ENCODE results near the gene EIF3L. TPM values are rescaled to one million over a fixed set of nuclear protein-coding genes. Genes with fewer than 3 reads are reported as not detected.

EIF3L gene
- total RNA-seq, 1 experiment from 2014 or later, result 505 TPM

DNA sequence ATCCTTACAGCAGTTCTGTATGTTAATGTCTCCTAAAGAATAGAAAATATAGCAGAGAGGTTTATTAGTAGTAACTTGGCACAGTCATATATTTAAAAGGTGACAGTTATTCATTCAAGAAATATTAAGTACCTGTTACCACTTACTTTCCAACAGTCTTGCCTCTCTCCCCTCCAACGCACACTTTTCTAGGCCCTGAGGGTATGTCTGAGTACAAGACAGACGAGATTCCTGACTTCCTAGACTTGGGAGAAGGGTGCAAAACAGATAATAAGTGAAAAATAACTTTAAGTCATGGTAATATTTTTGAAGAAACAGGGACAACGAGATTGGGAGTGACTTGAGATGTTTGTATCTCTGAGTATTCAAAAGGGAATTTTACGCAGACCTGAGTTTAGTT, 1.6 kb downstream of the EIF3L start:
- H3K27me3 Mint-ChIP-seq (ENCODE audit: insufficient read depth, unreplicated experiment), result no peaks in the 10 kb centered on the region
- ChIA-PET CTCF (interaction anchor here (0.5 to 7.6 kb wide), 3 partner anchors 12 to 157 kb away, joined by 3 to 78 read pairs (median 3); no protein-coding TSS in a partner anchor), POLR2A (interaction anchor here (1.2 to 1.5 kb wide), 3 partner anchors 8 to 102 kb away, joined by 3 to 4 read pairs (median 3); partner anchors contain the start of genes C22orf23 and POLR2F)
- TF ChIP-seq CTCF (IDR thresholded peaks at IDR 0.05; ENCODE audit: unreplicated experiment), result no peak
- no peaks in the 10 kb centered on the region for H3K9me3 Mint-ChIP-seq (ENCODE audit: unreplicated experiment)
- no peak overlapping the region for H3K27ac Mint-ChIP-seq (ENCODE audit: low read depth, unreplicated experiment)
- intact Hi-C loops (cut with micrococcal nuclease), result no loop called here
- peaks cover 80% of the 10 kb centered on the region for H3K36me3 Mint-ChIP-seq (ENCODE audit: insufficient read depth, unreplicated experiment)
- H3K4me1 Mint-ChIP-seq (ENCODE audit: insufficient read depth, unreplicated experiment), result peaks cover 24% of the 10 kb centered on the region
- no TSS peak for BruUV-seq (replicated peaks)
- peak overlapping the region; percentile 96 for H3K4me3 Mint-ChIP-seq (ENCODE audit: unreplicated experiment)
- DNase-seq (ENCODE audit: unreplicated experiment), result no peak

DNA sequence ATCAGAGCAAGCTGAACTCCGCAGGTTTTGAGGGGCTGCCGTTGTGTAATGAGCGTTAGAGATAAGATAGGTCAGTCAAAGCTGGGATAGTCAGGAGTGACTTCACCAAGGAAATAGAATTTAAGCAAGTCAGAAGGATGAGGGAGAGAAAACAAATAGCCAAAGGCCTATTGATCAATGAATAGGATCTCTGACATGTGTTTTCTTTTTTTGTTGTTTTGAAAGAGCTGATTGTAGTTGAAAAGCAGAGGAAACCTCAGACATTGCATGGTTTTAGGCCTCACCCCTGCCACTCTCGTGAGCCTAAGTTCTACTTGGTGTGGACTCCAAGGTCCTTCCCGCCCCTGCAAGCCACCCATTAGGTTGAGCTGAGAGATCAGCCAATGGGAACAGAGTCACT, 3.2 kb downstream of the EIF3L start:
- BruUV-seq (replicated peaks), result no TSS peak
- intact Hi-C loops (cut with micrococcal nuclease), result no loop called here
- Mint-ChIP-seq H3K4me3 (ENCODE audit: unreplicated experiment) (no peak overlapping the region), H3K4me1 (ENCODE audit: insufficient read depth, unreplicated experiment) (peaks cover 24% of the 10 kb centered on the region), H3K27ac (ENCODE audit: low read depth, unreplicated experiment) (no peak overlapping the region), H3K27me3 (ENCODE audit: insufficient read depth, unreplicated experiment) (no peaks in the 10 kb centered on the region), H3K9me3 (ENCODE audit: unreplicated experiment) (no peaks in the 10 kb centered on the region), H3K36me3 (ENCODE audit: insufficient read depth, unreplicated experiment) (peaks cover 91% of the 10 kb centered on the region)
- no peak for DNase-seq (ENCODE audit: unreplicated experiment)
- CTCF ChIA-PET, result interaction anchor here (7.6 kb wide), 1 partner anchor 11 kb away, joined by 78 read pairs; no protein-coding TSS in a partner anchor
- TF ChIP-seq CTCF (IDR thresholded peaks at IDR 0.05; ENCODE audit: unreplicated experiment), result no peak
- POLR2A ChIA-PET, result interaction anchor here (0.7 to 1.1 kb wide), 5 partner anchors 8 to 53 kb away, joined by 3 to 4 read pairs (median 3); partner anchors contain the start of genes ANKRD54 and MICALL1

- no peak for TF ChIP-seq CTCF (IDR thresholded peaks at IDR 0.05; ENCODE audit: unreplicated experiment)
Observed at GRCh38 chr22:37854946-37855345, 5.7 kb downstream of the EIF3L start.

GRCh38 chr22:37855462-37855861, 6.2 kb downstream of the EIF3L start:
- peaks cover 97% of the 10 kb centered on the region for H3K36me3 Mint-ChIP-seq (ENCODE audit: insufficient read depth, unreplicated experiment)
- no TSS peak for BruUV-seq (replicated peaks)
- no peak for TF ChIP-seq CTCF (IDR thresholded peaks at IDR 0.05; ENCODE audit: unreplicated experiment)
- POLR2A ChIA-PET, result interaction anchor here (0.7 to 1.1 kb wide), 3 partner anchors 11 to 98 kb away, joined by 3 to 6 read pairs (median 3); partner anchors contain the start of genes ANKRD54, C22orf23 and POLR2F
- H3K27ac Mint-ChIP-seq (ENCODE audit: low read depth, unreplicated experiment), result no peak overlapping the region
- H3K9me3 Mint-ChIP-seq (ENCODE audit: unreplicated experiment), result no peaks in the 10 kb centered on the region
- no peak for DNase-seq (ENCODE audit: unreplicated experiment)
- peaks cover 24% of the 10 kb centered on the region for H3K4me1 Mint-ChIP-seq (ENCODE audit: insufficient read depth, unreplicated experiment)
- no peaks in the 10 kb centered on the region for H3K27me3 Mint-ChIP-seq (ENCODE audit: insufficient read depth, unreplicated experiment)
- intact Hi-C loops (cut with micrococcal nuclease), result no loop called here
- CTCF ChIA-PET, result interaction anchor here (0.8 to 7.6 kb wide), 4 partner anchors 8 to 51 kb away, joined by 3 to 78 read pairs (median 8); partner anchors contain the start of genes ANKRD54 and MICALL1
- H3K4me3 Mint-ChIP-seq (ENCODE audit: unreplicated experiment), result no peak overlapping the region

More at GRCh38 chr22:37854946-37855345, 5.7 kb downstream of the EIF3L start:
- no TSS peak for BruUV-seq (replicated peaks)
- DNase-seq (ENCODE audit: unreplicated experiment), result no peak
- Mint-ChIP-seq H3K4me3 (ENCODE audit: unreplicated experiment) (no peak overlapping the region), H3K36me3 (ENCODE audit: insufficient read depth, unreplicated experiment) (peaks cover 95% of the 10 kb centered on the region), H3K9me3 (ENCODE audit: unreplicated experiment) (no peaks in the 10 kb centered on the region), H3K27ac (ENCODE audit: low read depth, unreplicated experiment) (no peak overlapping the region), H3K27me3 (ENCODE audit: insufficient read depth, unreplicated experiment) (no peaks in the 10 kb centered on the region), H3K4me1 (ENCODE audit: insufficient read depth, unreplicated experiment) (peaks cover 24% of the 10 kb centered on the region)
- ChIA-PET CTCF (interaction anchor here (0.8 to 7.6 kb wide), 4 partner anchors 8 to 51 kb away, joined by 3 to 78 read pairs (median 8); partner anchors contain the start of genes ANKRD54 and MICALL1), POLR2A (interaction anchor here (0.7 to 1.1 kb wide), 2 partner anchors 11 to 99 kb away, joined by 3 to 6 read pairs; partner anchors contain the start of genes ANKRD54, C22orf23 and POLR2F)
- intact Hi-C loops (cut with micrococcal nuclease), result no loop called here

All from MCF 10A (cell line).